ENCODE data around the gene LAMP1.
"Not testable (repeated sequence)": the region's sequence is repeated elsewhere in the genome, so short reads cannot be mapped to it uniquely, and the experiment has no call there.

The LAMP1 gene

GRCh38 chr13:113328851-113329250, 31.8 kb downstream of the LAMP1 start:
- no peak for DNase-seq

DNA sequence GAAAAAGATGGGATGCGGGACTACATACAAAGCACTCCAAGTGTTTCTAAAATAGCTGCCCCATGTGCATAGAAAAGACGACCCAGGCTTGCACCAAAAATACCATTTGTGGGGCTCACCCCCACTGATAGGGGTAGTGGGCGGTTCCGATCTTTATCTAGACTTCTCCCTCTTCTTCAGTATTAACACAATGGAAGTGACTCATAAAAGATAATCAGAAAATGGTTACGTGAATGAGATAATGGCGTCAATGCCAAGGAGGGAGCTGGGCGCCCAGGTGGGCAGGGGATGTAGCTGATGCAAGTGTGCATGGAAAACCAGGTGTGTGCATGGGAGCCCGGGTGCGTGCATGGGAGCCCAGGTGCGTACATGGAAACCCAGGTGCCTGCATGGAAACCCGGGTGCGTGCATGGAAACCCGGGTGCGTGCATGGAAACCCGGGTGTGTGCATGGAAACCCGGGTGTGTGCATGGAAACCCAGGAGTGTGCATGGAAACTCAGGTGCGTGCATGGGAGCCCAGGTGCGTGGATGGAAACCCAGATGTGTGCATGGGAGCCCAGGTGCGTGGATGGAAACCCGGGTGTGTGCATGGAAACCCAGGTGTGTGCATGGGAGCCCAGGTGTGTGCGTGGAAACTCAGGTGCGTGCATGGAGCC, 32.7 kb downstream of the LAMP1 start:
- no peak for DNase-seq

- DNase-seq: no peak
These were observed 35.6 kb downstream of the LAMP1 start for GRCh38 chr13:113332615-113333014.

DNA sequence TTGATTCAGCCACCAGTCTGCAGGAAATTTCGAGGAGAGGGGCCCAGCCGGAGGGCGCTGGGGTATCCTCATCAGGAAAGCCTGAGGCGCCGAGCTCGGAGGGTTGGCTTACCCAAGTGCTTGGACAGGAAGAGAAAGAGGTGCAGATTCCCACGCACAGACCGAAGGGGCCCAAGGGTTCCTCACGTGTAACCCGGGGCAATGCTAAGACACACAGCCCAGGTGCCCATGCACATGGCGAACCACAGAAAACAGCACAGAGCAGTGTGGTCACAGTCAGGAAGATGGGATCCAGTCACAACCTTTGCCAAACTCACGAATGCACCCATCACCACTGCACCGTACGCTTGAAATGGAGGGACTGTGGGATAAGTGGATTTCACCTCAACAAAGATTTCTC, 36.0 kb downstream of the LAMP1 start:
- DNase-seq: no peak

GRCh38 chr13:113337556-113337955, 40.5 kb downstream of the LAMP1 start:
- DNase-seq: no peak

GRCh38 chr13:113337976-113338375, 40.9 kb downstream of the LAMP1 start:
- DNase-seq: no peak

GRCh38 chr13:113338451-113338850, 41.4 kb downstream of the LAMP1 start:
- DNase-seq: no peak

DNA sequence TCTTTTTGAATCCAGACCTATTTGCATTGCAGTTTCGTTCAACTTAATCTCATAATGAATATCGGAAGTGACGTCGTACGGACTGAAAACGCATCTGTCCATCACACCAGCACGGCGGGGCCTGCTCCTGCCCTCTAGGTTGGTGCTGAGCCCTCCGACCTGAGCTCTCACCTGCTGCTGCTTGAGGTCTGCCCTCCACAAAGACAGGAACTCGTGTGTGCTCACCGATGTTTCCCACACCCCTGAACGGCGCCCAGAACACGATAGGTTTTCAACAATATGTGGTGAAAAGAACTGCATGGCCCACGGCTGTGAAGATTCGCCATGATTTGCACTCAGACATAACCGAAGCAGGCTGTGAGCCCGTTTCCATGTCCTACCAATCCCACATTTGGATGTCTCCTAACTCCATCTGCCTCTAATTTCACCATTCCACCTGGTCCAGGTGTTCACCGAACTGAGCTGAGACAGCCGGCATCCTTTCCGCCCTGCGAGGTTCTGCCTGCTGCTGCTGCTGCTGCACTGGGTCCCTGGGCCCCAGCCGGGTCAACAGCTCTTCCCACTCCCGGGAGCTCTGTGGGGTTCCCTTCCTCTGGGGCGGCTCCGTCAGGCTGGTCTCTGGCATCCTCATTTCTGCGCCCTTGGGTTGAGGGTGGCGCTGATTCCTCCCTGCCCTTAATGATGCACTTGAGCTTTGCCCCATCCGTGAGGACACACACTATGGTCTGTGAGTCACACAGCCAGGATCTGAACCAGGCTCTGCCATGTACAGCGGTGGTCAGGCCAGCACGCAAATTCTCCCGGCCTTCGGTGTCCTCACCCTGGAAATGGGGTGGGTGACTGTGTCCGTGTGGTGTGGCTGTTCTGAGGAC, 46.0 kb downstream of the LAMP1 start:
- DNase-seq: no peak

GRCh38 chr13:113343692-113343968, 46.6 kb downstream of the LAMP1 start:
- no peak for DNase-seq

- no peak for DNase-seq
These were observed 48.4 kb downstream of the LAMP1 start for GRCh38 chr13:113345486-113345885.

DNA sequence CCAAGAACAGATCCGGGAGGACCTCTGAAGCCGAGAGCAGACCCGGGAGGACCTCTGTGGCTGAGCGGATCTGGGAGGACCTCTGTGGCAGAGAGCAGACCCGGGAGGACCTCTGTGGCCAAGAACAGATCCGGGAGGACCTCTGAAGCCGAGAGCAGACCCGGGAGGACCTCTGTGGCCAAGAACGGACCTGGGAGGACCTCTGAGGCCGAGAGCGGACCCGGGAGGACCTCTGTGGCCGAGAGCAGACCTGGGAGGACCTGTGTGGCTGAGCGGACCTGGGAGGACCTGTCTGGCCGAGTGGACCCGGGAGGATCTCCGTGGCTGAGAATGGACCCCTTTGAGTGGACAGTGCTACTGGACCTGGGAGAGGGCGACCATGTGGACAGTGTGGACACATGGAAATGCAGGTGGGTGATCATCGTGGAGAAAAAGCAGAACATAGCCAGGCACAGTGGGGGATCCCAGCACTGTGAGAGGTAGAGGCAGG, 50.7 kb downstream of the LAMP1 start:
- not testable (repeated sequence) for DNase-seq

DNA sequence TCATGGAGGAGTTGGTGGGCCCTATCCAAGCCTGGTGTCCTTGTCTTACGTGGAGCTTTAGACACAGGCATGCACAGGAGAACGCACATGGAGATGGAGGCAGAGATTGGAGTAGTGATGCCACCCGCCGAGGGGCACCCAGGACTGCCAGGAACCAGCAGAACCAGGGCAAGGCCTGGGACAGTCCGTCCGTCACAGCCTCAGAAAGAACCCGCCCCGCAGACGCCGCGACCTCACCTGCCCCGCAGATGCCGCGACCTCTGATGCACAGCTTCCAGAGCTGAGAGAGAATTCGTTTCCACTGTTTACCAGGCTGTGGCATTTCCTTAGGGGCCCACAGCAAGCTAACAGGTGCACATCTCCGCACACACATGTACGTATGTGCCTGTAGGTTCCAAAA, 51.6 kb downstream of the LAMP1 start:
- DNase-seq: no peak

GRCh38 chr13:113349050-113349449, 52.0 kb downstream of the LAMP1 start:
- no peak for DNase-seq

DNA sequence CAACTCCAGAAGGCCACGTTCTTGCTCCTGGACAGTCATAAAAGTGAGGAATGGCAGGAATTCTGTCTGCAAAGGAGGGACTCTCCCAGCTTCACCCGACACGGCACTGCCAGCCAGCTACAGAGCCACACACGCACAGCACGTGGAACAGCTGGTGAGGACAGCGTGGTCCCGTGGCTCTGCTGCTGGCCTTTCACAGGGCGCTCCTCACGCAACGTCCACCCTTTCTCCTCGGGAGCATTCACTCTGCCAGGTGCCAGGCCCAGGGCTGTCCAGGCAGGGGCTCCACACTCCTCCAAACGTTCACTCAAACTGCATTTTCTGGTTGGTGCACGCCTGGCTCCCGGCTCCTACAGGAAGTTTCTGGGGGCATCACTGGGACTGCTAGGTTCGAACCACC, 52.5 kb downstream of the LAMP1 start:
- no peak for DNase-seq

GRCh38 chr13:113350065-113350937, 53.3 kb downstream of the LAMP1 start:
- no peak for DNase-seq

DNA sequence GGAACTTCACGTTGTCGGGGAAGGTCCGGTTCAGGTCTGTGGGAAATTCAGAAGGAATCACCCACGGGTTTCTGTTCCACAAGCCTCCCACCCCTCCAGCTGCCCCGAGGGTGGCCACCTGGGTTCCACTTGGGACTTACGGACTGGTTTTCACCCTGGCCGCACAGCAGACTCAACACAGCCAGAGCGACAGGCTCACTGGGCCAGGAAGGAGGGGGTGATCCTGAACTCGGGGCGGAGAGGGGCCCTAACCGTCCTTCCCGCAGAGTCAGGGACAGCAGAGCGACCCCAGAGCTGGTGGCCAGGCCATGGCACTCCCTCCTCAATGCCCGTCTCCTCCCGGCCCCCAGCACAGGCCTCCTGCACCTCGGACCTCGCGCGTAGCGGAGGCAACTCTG, 53.9 kb downstream of the LAMP1 start:
- no peak for DNase-seq

GRCh38 chr13:113351514-113352026, 54.5 kb downstream of the LAMP1 start:
- no peak for DNase-seq

- DNase-seq: no peak
These were observed 56.2 kb downstream of the LAMP1 start for GRCh38 chr13:113353254-113353653.

DNA sequence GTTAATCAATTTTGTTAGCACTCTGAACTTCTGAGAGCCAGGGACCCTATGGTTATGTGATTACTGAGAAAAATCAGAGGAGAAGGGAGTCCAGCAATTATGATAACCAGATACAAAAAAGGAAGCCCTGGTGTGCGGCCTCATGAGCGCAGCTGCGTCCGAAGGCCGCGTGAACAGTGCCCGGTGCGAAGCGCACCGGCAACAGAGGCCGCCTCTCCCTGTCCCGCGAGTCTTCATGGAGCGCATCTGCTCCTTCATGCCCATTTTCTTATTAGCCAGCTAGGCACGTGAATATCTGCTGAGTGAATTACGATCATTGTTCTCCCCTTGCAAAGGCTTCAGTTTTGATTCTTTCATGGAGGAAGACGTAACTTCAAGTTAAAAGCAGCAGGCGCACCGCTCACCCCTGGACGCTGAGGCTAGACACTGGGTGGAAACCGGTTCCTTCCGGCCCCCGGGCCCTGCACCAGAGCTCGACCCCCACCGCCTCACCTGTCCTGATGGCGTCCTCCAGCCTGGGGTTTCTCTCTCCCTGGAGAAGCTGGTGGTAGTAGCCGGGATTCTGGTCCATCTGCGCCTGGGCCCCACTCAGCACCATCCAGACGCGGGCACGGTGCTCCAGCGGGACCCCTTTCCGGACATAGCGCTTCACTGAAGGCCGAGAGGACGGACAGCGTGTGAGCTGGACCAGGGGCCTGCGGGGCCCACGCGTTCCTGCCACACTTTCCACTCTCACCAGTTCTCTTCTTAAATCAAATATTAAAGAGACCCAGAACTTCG, 58.0 kb downstream of the LAMP1 start:
- DNase-seq: no peak

DNA sequence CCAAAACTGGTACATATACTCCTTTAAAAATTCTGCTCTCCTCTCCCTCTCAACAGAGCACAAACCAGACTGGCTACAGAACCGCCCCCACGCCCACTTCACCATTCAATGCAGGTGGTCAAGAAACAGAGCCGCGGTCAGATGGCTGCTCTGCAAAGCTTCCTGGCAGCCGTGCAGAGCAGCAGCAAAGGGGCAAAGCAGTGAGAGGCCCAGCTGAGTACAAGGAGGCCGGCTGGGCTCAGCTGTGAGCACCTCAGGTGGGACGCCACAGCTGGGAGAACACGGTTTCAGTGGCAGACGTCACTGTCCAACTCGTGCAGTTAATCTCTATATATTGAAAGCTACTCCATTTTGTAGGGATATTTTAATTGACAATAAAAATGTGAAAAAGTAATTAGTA, 58.6 kb downstream of the LAMP1 start:
- no peak for DNase-seq

- no peak for DNase-seq
These were observed 59.6 kb downstream of the LAMP1 start for GRCh38 chr13:113356596-113356995.

GRCh38 chr13:113357529-113357928, 60.5 kb downstream of the LAMP1 start:
- DNase-seq: no peak
